Cardiac muscle cell (in vitro differentiated cells and primary cell): Measurements from ENCODE around the gene GSG1L. TPM values are rescaled to one million over a fixed set of nuclear protein-coding genes. Genes with fewer than 3 reads are reported as not detected.

Experiments
- DNase-seq, 2 donors: peaks; one replicate each; pipeline versions ENCODE4 v3.0.0 to v3.0.0-alpha.2; 2010 to 2017; ENCODE audit warnings: low read depth in 1 of 2, low spot score in 1 of 2
- H3K27ac ChIP-seq: fragments of 200-600 bp; sonication (generic); 2 replicates; pipeline ENCODE4 v1.5.1; 2016
- H3K27me3 ChIP-seq: fragments of 200-600 bp; sonication (generic); 2 replicates; pipeline ENCODE4 v1.6.0; 2016; ENCODE audit warnings: control low read depth
- H3K36me3 ChIP-seq: fragments of 200-600 bp; sonication (generic); 2 replicates; pipeline ENCODE4 v1.5.1; 2016; ENCODE audit warnings: control low read depth
- H3K4me1 ChIP-seq: fragments of 200-600 bp; sonication (generic); 2 replicates; pipeline ENCODE4 v1.8.1; 2017; ENCODE audit warnings: low read depth, mild to moderate bottlenecking, mixed run types
- H3K4me3 ChIP-seq: fragments of 200-600 bp; sonication (generic); 2 replicates; pipeline ENCODE4 v1.5.1; 2016; ENCODE audit warnings: mild to moderate bottlenecking
- H3K9me3 ChIP-seq: fragments of 200-600 bp; sonication (generic); 2 replicates; pipeline ENCODE4 v1.5.1; 2017; ENCODE audit warnings: low read depth, mild to moderate bottlenecking, control low read depth
- polyA plus RNA-seq: library from polyadenylated mRNA; unstranded; fragments of >200 nt; fragmentation: Nextera tagmentation; extraction: Ambion mirVana; gene quantifications from 2 replicates; pipeline ENCODE4 v1.2.1, GENCODE V29; 2016
- total RNA-seq: library from RNA; depleted of rRNA; stranded (reverse); fragments of >200 nt; gene quantifications from 2 replicates; pipeline ENCODE4 v1.2.3, GENCODE V29; 2016
- TF ChIP-seq, protein P1 (sequence below): IDR thresholded peaks from 2 replicates; pipeline ENCODE4 v1.5.1; 2012; ENCODE audit warnings: low read depth, mild to moderate bottlenecking, low read length

GSG1L gene
- total and polyA plus RNA-seq, 2 experiments from 2014 or later = not detected

DNA sequence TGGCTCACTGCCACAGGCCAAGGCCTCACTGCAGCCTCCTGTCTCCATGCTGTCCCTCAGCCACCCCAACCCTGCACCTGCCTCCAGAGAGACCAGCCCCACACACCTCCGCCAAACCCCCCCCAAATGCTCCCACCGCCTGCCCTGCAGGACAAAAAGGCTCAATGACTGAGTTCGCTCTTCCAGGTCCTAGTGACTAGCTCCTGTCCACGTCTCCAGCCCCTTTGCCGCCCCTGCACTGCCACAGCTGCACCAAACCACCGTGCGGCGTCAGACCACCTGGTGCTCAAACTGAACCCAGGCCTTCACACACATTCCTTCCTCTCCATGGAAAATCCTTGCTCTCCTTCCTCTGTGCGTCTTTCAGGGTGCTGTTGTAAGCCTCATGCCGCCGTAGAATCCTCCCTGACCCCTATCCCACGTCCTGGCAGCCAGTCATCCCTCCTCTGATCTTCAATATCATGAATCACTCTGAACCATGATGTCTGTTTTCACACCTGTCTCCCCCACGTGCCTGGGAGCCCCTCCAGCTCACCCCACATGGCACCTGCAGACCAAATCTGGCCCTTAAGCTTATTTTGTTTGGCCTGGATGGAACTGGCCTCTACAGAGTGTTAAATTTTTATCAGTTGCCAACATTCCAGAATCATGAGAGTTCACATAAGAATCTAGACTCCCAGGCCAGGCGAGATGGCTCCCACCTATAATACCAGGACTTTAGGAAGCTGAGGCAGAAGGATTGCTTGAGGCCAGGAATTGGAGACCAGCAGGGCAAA, 4.3 kb upstream of the GSG1L start:
- DNase-seq = peak in 1 of 2 donors; percentile 68
- H3K36me3 ChIP-seq = no peaks in the 10 kb centered on the region
- peaks cover 48% of the 10 kb centered on the region for H3K27me3 ChIP-seq
- no peaks in the 10 kb centered on the region for H3K9me3 ChIP-seq
- TF ChIP-seq, protein P1, sequence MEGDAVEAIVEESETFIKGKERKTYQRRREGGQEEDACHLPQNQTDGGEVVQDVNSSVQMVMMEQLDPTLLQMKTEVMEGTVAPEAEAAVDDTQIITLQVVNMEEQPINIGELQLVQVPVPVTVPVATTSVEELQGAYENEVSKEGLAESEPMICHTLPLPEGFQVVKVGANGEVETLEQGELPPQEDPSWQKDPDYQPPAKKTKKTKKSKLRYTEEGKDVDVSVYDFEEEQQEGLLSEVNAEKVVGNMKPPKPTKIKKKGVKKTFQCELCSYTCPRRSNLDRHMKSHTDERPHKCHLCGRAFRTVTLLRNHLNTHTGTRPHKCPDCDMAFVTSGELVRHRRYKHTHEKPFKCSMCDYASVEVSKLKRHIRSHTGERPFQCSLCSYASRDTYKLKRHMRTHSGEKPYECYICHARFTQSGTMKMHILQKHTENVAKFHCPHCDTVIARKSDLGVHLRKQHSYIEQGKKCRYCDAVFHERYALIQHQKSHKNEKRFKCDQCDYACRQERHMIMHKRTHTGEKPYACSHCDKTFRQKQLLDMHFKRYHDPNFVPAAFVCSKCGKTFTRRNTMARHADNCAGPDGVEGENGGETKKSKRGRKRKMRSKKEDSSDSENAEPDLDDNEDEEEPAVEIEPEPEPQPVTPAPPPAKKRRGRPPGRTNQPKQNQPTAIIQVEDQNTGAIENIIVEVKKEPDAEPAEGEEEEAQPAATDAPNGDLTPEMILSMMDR = no peak
- H3K4me3 ChIP-seq = no peak overlapping the region
- no peak overlapping the region for H3K27ac ChIP-seq
- no peaks in the 10 kb centered on the region for H3K4me1 ChIP-seq

DNA sequence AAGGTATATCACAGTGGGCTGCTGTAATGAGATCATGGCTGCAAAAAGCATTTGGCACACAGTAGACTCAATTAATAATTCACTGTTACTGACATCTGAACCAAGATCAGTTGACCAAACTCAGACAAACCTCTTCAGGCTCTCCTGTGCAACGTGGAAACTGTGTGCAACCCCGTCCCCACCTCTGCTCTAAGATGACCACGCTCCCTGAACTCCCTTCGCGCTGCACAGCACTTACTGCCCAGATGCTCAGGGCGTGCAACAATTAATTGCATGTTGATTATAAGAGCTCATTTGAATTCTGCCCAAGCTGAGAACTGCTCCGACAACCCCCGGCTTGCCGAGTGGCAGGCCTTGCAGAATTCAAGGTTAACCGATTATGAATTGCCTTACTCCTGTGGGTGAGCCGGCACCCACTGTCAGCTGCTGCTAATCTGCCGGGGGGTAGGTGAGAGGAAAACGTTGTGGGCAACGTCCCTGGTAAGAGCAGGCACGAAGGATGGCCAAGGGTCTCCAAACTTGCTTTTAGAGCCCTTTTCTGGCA, 1.3 kb upstream of the GSG1L start:
- H3K36me3 ChIP-seq = no peaks in the 10 kb centered on the region

DNA sequence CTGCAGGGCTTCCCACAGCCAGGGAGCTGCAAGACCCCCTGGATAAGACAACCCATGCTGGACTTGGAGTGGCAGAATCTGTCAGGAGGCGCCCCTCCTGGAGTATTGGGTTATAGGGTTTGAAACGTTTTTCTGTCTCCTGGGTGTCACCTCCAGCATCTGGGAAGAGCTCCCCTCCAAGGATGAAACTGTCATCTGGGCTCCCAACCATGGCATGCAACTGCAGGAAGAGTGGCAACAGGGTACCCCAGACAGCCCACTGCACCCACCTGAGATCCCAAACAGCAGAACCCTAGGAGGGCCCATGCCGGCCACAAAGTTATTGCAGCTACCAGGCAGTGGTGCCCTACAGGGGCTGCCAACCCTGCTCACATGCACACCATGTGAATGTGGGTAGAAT, 636 bp upstream of the GSG1L start:
- Histone ChIP-seq H3K9me3 (no peaks in the 10 kb centered on the region), H3K4me1 (no peaks in the 10 kb centered on the region), H3K4me3 (no peak overlapping the region), H3K36me3 (no peaks in the 10 kb centered on the region), H3K27ac (no peak overlapping the region), H3K27me3 (peaks cover 75% of the 10 kb centered on the region)
- no peak for DNase-seq
- TF ChIP-seq, protein P1 = no peak

More for the DNA sequence above, 1.3 kb upstream of the GSG1L start:
- H3K27ac ChIP-seq = no peak overlapping the region
- no peak for DNase-seq
- no peak overlapping the region for H3K4me3 ChIP-seq
- peaks cover 69% of the 10 kb centered on the region for H3K27me3 ChIP-seq
- no peaks in the 10 kb centered on the region for H3K4me1 ChIP-seq
- TF ChIP-seq, protein P1 = no peak
- no peaks in the 10 kb centered on the region for H3K9me3 ChIP-seq

DNA sequence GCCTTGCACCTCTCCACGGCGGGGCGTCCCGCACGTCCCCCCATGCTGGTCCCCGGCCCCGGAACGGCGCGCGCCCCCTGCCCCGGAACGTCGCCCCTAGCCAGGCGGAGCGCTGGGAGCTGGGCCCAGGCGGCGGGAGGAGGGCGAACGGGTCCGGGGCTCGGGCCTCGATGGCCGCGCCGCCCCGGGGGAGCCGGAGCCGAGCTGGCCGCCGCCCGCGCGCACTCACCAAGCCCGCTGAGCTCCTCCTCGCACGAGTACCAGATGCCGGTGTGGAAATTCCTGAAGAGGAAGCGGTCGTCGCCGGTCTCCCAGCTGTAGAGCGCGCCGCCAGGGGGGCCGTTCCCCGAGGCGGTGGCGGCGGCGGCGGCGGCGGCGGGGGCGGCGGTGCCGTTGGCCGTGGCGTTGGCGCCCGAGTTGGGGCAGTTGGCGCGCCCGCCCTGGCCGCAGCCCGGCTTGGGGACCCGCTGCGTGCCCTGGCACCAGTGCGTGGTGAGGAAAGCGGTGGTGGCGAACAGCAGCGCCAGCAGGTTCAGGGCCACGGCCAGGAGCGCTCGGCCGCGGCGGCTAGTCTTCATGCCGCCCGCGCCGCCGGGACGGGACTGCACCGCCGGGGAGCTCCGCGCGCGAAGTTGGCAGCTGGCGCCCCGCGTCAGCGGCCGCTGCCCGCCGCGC, 530 bp downstream of the GSG1L start:
- H3K27me3 ChIP-seq = peaks cover 85% of the 10 kb centered on the region
- H3K36me3 ChIP-seq = no peaks in the 10 kb centered on the region
- no peaks in the 10 kb centered on the region for H3K9me3 ChIP-seq
- peak overlapping the region; percentile 32 for H3K4me3 ChIP-seq
- H3K4me1 ChIP-seq = no peaks in the 10 kb centered on the region
- H3K27ac ChIP-seq = no peak overlapping the region
- TF ChIP-seq, protein P1 = no peak
- DNase-seq = peak; percentile 21 to 49

DNA sequence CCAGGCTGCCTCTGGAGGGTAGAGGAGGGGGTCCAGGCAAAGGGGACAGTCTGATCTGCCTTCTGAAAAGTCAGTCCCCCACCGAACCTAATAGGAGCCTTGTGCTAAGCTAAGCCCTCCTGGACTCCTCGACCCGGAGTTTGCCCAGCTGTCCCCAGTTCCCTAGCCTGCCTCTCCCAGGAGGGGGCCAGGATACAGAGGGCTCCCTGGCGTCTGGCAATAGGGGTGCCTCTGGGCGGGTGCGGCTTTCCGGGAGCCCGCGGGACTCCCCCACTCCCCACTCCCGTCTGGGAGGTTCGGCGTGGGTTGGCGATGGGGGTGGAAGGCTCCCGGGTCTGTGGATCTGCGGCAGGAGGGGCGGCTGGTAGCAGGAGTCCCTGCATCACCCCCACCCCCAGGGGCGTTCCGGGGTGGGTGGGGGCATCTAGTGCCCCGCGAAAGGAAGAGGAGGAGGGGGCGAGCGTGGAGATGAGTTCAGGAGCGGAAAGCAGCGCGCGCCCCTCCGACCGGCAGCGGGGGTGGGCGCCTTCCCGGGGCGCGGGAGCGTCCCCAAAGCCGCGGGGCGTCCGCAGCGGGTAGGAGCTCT, 1.2 kb downstream of the GSG1L start:
- TF ChIP-seq, protein P1 = no peak
- Histone ChIP-seq H3K27ac (no peak overlapping the region), H3K27me3 (peaks cover 85% of the 10 kb centered on the region), H3K36me3 (no peaks in the 10 kb centered on the region), H3K9me3 (no peaks in the 10 kb centered on the region), H3K4me3 (peak overlapping the region; percentile 32), H3K4me1 (no peaks in the 10 kb centered on the region)
- DNase-seq = no peak
